Heart left ventricle (tissue), 16 donors: ENCODE data around the gene SLU7. TPM values are rescaled to one million over a fixed set of nuclear protein-coding genes. Genes with fewer than 3 reads are reported as not detected.

Source experiments
- ATAC-seq, 4 donors: fragments of 200-7000 bp; cut with Tn5 transposase; one replicate each; pipeline ENCODE4 v1.9.1; 2020 to 2022; ENCODE audit warnings: moderate library complexity in 4 of 4, mild to moderate bottlenecking in 3 of 4, moderate number of reproducible peaks in 1 of 4
- DNase-seq, 5 donors: peaks; one replicate each; pipeline ENCODE4 v3.0.0-alpha.2; 2020
- H3K27ac ChIP-seq, 12 donors: fragments of 200-600 bp; sonication (generic) in 4 of 12; one replicate each; pipeline versions ENCODE4 v1.5.0 to v1.8.0; 2016 to 2022; ENCODE audit warnings: mild to moderate bottlenecking in 2 of 12
- H3K27me3 ChIP-seq, 9 donors: fragments of 200-600 bp; sonication (generic) in 2 of 9; one replicate each; pipeline versions ENCODE4 v1.5.1 to v1.8.0; 2016 to 2022; ENCODE audit warnings: mild to moderate bottlenecking in 3 of 9
- H3K36me3 ChIP-seq, 9 donors: fragments of 200-600 bp; sonication (generic) in 2 of 9; one replicate each; pipeline versions ENCODE4 v1.5.0 to v1.8.0; 2018 to 2022; ENCODE audit warnings: mild to moderate bottlenecking in 2 of 9
- H3K4me1 ChIP-seq, 12 donors: fragments of 200-600 bp; sonication (generic) in 4 of 12; one replicate each; pipeline versions ENCODE4 v1.5.0 to v1.8.0; 2016 to 2022; ENCODE audit warnings: mild to moderate bottlenecking in 3 of 12
- H3K4me3 ChIP-seq, 12 donors: fragments of 200-600 bp; sonication (generic) in 4 of 12; one replicate each; pipeline versions ENCODE4 v1.5.0 to v1.8.0; 2017 to 2022; ENCODE audit warnings: mild to moderate bottlenecking in 9 of 12, moderate library complexity in 4 of 12
- H3K9me3 ChIP-seq, 12 donors: fragments of 200-600 bp; sonication (generic) in 4 of 12; one replicate each; pipeline versions ENCODE4 v1.5.0 to v1.8.0; 2016 to 2022; ENCODE audit warnings: mild to moderate bottlenecking in 1 of 12
- CTCF ChIP-seq, 12 donors: fragments of 200-600 bp; sonication (generic) in 4 of 12; IDR thresholded peaks; one replicate each; pipeline versions ENCODE4 v1.5.0 to v1.8.0; 2018 to 2022; ENCODE audit warnings: antibody characterized with exemption in 12 of 12, mild to moderate bottlenecking in 5 of 12
- POLR2A ChIP-seq, 2 donors: fragments of 450-650 bp; IDR thresholded peaks; one replicate each; pipeline ENCODE4 v1.6.1; 2017; ENCODE audit warnings: antibody characterized with exemption in 2 of 2, mild to moderate bottlenecking in 2 of 2, moderate library complexity in 2 of 2
- WGBS, 4 donors: extraction: QIAGEN DNeasy Blood & Tissue Kit in 2 of 4; methylation state at CpG; one replicate each; pipeline versions ENCODE4 v1.1.5 to v1.1.7; 2013 to 2018; 5-methylcytosine and 5-hydroxymethylcytosine counted together
- intact Hi-C, 10 donors: fragments of 100-400 bp; cut with DNase I; formaldehyde crosslinking; loops; one replicate each; pipeline versions ENCODE4 v1.11.1 to v1.14.2; 2022
- polyA plus RNA-seq, 2 donors: library from polyadenylated mRNA; stranded (reverse); fragments of 200-250 nt; gene quantifications; one replicate each; pipeline ENCODE4 v1.2.3, GENCODE V29; 2013
- total RNA-seq, 9 donors: library from RNA; depleted of rRNA in 2 of 9; stranded (reverse); fragments of >200 nt in 2 of 9; fragmentation: NEBNext Ultra II Directional in 3 of 9; extraction: Animal tissue kit (Norgen Biotek cat#: 25700) in 3 of 9; gene quantifications; one replicate each; pipeline versions ENCODE4 v1.1.0 to v1.2.4, GENCODE V29; 2016 to 2023
- donor health status: ischemic (EF 13 %, LVEDD 7.1; RV severe dilation, severe dysfunction).
- donor health status: healthy with polysubstance abuse.
- donor health status: DM: no; HTN: yes; CAD: no.
- donor health status: DM: no; HTN: no; CAD: no.
- donor health status: ischemic (EF 25% LVEDD 6.9; RV normal size, moderate dysfunction).
- donor health status: ischemic (EF 25% LVEDD 5.7; RV mildly dilated, moderate dysfunction).
- donor health status: healthy.
- donor health status: DM: yes; HTN: yes; CAD: no.
- donor health status: ischemic (EF 35%, LVEDD 5.7; RV mildly dilated, moderate dysfunction).
- donor health status: nonischemic (EF 11% LVEDD 7.7; RV severe dilation, severe dysfunction).
- donor health status: DM: yes; HTN: yes; CAD: no.
- donor health status: PGD.
- donor health status: ischemic (EF 29% LVEDD 5.4; RV normal size, mild dysfunction).
- donor health status: nonischemic (EF 23%, LVEDD 6.1; RV moderate dilation, normal function).

SLU7 gene
- total and polyA plus RNA-seq, 11 donors: 22.7 to 81.6 (median 44.0) TPM

- H3K4me1 ChIP-seq: peaks cover 0 to 12% (median 0%) of the 10 kb centered on the region in 12 donors
- DNase-seq (no peak), ATAC-seq (no peak)
- no peak overlapping the region for H3K4me3 ChIP-seq
- H3K27me3 ChIP-seq: peaks cover 0 to 9% (median 0%) of the 10 kb centered on the region in 9 donors
- H3K36me3 ChIP-seq: no peaks in the 10 kb centered on the region
- 53 to 58% (median 56%) methylated on average over 1 of the region's 1 CpG for WGBS, 4 donors
- no peak overlapping the region for H3K27ac ChIP-seq
- intact Hi-C loops: no loop called here
- TF ChIP-seq CTCF (IDR thresholded peaks at IDR 0.05) (no peak), POLR2A (IDR thresholded peaks at IDR 0.05) (no peak)
- no peaks in the 10 kb centered on the region for H3K9me3 ChIP-seq
Measured at GRCh38 chr5:160453751-160454150, 34.9 kb upstream of the SLU7 start.

GRCh38 chr5:160452795-160453194 is 33.9 kb upstream of the SLU7 start:
- no peaks in the 10 kb centered on the region for H3K36me3 ChIP-seq
- H3K9me3 ChIP-seq: no peaks in the 10 kb centered on the region
- intact Hi-C loops: no loop called here
- 65 to 70% (median 67%) methylated on average over 6 of the region's 6 CpGs for WGBS, 4 donors
- H3K4me1 ChIP-seq: peaks cover 0 to 12% (median 0%) of the 10 kb centered on the region in 12 donors
- TF ChIP-seq POLR2A (IDR thresholded peaks at IDR 0.05) (no peak), CTCF (IDR thresholded peaks at IDR 0.05) (no peak)
- H3K4me3 ChIP-seq: no peak overlapping the region
- DNase-seq (no peak), ATAC-seq (no peak)
- peaks cover 0 to 9% (median 0%) of the 10 kb centered on the region in 9 donors for H3K27me3 ChIP-seq
- H3K27ac ChIP-seq: no peak overlapping the region

- no peak for DNase-seq
- Histone ChIP-seq H3K27ac (peak overlapping the region in 1 of 12 donors; percentile 13), H3K27me3 (peaks cover 0 to 9% (median 0%) of the 10 kb centered on the region in 9 donors), H3K4me3 (no peak overlapping the region), H3K36me3 (no peaks in the 10 kb centered on the region), H3K9me3 (no peaks in the 10 kb centered on the region), H3K4me1 (peaks cover 0 to 12% (median 0%) of the 10 kb centered on the region in 12 donors)
- ATAC-seq: no peak
- TF ChIP-seq CTCF (IDR thresholded peaks at IDR 0.05) (no peak), POLR2A (IDR thresholded peaks at IDR 0.05) (no peak)
- intact Hi-C loops: no loop called here
Measured at GRCh38 chr5:160452036-160452435, 33.2 kb upstream of the SLU7 start.

- Histone ChIP-seq H3K4me3 (no peak overlapping the region), H3K36me3 (no peaks in the 10 kb centered on the region), H3K27ac (no peak overlapping the region), H3K9me3 (no peaks in the 10 kb centered on the region), H3K4me1 (peaks cover 0 to 12% (median 0%) of the 10 kb centered on the region in 12 donors), H3K27me3 (peaks cover 0 to 9% (median 0%) of the 10 kb centered on the region in 9 donors)
- TF ChIP-seq POLR2A (IDR thresholded peaks at IDR 0.05): no peak
- no peak for TF ChIP-seq CTCF (IDR thresholded peaks at IDR 0.05)
- no peak for DNase-seq
- intact Hi-C loops: no loop called here
- 95 to 100% (median 97%) methylated on average over 2 of the region's 2 CpGs for WGBS, 4 donors
- no peak for ATAC-seq
Measured at GRCh38 chr5:160451281-160451680, 32.4 kb upstream of the SLU7 start.
